Erythroblast (primary cell): ENCODE results near the gene RYR1.

Experiments
- GATA1 ChIP-seq: IDR thresholded peaks from 2 replicates; pipeline ENCODE4 v1.6.1; 2011; ENCODE audit warnings: low read depth, mild to moderate bottlenecking, control low read depth, low read length, moderate library complexity
- POLR2A ChIP-seq: IDR thresholded peaks from 2 replicates; pipeline ENCODE4 v1.6.1; 2011; ENCODE audit warnings: mild to moderate bottlenecking, low read length

DNA sequence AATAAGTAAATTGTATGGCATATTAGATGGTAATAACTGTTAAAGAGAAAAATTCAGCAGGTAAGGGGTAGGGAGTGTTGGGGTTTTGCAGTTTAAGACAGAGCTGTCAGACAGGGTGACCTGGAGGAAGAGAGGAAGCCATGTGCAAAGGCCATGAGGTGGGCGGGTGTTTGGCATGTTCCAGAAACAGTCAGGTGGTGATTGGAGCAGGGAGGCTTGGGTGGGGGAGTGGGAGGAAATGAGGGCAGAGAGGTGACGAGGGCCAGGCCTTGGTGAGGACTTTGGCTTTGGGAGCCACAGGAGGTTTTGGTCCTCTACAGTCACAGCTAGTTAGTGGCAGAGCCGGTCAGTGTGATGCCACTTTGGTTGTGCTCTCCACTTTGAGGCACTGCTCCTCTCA lies 20.1 kb downstream of the RYR1 start:
- TF ChIP-seq POLR2A (no peak), GATA1 (no peak)
